ENCODE results near the gene WWOX.

DNA sequence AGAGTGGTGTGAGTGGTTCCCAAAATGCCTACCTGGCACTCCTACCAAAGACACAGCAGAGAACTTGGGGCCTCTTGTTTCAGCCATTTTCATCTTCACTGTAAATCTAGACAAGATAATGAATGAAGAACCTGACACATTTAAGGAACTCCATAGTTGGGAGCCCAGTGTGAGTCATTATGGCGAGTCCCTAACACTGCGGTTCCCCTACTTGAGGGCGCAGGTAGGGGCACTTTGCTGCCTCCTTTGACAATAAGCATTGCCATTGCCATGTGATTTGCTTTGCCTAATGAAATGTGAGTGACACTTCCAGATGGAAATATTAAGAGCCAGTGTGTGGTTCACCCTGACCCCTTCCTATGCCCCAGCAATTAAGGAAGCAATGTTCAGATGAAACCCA, 983.5 kb downstream of the WWOX start:
- TF ChIP-seq, protein P1, sequence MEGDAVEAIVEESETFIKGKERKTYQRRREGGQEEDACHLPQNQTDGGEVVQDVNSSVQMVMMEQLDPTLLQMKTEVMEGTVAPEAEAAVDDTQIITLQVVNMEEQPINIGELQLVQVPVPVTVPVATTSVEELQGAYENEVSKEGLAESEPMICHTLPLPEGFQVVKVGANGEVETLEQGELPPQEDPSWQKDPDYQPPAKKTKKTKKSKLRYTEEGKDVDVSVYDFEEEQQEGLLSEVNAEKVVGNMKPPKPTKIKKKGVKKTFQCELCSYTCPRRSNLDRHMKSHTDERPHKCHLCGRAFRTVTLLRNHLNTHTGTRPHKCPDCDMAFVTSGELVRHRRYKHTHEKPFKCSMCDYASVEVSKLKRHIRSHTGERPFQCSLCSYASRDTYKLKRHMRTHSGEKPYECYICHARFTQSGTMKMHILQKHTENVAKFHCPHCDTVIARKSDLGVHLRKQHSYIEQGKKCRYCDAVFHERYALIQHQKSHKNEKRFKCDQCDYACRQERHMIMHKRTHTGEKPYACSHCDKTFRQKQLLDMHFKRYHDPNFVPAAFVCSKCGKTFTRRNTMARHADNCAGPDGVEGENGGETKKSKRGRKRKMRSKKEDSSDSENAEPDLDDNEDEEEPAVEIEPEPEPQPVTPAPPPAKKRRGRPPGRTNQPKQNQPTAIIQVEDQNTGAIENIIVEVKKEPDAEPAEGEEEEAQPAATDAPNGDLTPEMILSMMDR (IDR thresholded peaks at IDR 0.05; ENCODE audit: low read length), result no peak
- TF ChIP-seq EZH2 (optimal IDR thresholded peaks at IDR 0.05; ENCODE audit: low read depth, low read length), result no peak

Measured in MM.1S (cell line).